VCaP (cell line): ENCODE data around the gene STMP1.

Source experiments
- H3K27ac ChIP-seq: fragments of 450-650 bp; 2 replicates; pipeline ENCODE4 v1.5.1; 2017
- TF ChIP-seq, protein P1 (sequence below): fragments of 450-650 bp; conservative IDR thresholded peaks from 2 replicates; pipeline ENCODE4 v1.5.1; 2017; ENCODE audit warnings: mild to moderate bottlenecking, moderate library complexity

STMP1 gene

DNA sequence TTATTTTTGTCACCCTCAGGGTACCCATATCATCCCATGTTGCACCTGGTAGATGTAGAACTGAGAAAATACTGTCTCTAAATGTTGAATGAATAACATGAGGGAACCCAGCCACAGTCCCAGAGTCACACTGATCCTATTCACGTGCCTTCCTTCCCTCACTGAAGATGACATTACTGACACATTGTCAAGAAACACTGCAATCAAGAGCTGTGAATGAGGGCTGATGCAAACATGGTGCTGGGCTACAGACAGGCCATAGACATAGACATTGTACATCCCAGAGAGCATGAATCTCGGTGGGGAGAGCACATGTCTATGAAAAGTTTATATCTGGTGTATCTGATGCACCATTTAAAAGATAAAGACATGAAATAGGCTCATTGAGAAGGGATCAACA is 55.9 kb downstream of the STMP1 start:
- H3K27ac ChIP-seq = no peak overlapping the region
- TF ChIP-seq, protein P1, sequence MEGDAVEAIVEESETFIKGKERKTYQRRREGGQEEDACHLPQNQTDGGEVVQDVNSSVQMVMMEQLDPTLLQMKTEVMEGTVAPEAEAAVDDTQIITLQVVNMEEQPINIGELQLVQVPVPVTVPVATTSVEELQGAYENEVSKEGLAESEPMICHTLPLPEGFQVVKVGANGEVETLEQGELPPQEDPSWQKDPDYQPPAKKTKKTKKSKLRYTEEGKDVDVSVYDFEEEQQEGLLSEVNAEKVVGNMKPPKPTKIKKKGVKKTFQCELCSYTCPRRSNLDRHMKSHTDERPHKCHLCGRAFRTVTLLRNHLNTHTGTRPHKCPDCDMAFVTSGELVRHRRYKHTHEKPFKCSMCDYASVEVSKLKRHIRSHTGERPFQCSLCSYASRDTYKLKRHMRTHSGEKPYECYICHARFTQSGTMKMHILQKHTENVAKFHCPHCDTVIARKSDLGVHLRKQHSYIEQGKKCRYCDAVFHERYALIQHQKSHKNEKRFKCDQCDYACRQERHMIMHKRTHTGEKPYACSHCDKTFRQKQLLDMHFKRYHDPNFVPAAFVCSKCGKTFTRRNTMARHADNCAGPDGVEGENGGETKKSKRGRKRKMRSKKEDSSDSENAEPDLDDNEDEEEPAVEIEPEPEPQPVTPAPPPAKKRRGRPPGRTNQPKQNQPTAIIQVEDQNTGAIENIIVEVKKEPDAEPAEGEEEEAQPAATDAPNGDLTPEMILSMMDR = no peak

DNA sequence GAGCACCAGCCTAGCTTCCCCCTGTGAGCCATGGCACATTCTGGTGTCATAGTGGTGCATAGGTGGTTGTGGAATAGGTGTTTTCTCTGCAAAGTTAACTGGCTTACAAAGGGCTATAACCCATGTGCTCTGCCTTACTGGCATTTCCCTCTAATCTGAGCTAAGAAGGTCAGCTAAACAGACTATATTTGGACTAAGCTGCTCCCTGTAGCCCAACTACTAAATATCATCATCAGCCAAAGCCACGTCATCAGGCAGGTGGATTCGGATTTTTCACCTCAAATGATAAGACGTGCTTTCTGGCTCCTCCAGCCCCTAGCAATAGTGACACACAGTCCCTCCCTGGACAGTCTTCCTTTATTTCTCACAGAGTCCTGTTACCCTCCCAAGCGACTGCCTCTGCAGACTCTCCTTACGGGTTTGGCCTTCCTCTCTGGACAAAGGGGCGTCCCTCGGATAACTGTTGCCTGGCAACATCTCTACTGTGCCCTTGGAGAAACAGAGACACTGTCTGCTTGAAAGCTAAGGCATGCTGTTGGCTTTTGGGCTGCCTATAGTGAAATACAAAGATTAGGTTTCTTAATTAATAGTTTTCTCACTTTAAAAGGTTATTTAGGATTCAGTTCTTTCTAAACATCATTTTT is 56.6 kb downstream of the STMP1 start:
- H3K27ac ChIP-seq = no peak overlapping the region
- TF ChIP-seq, protein P1 = no peak

DNA sequence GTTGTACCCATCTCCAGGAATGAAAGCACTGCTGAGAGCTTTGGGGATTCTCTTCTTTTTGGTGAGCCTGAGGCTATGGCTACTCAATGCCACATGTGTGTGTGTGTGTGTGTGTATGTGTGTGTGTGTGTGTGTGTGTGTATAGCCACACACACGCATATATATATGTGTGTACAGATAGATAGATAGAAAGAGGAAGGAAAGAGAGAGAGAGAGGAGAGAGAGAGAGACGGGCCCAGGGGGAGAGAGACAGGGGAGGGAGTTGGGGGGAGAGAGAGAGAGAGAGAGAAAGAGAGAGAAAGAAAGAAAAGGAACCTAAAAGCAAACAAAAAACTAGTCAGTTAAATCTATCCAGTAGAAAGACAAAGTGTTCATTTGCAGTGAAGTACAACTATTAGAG is 57.4 kb downstream of the STMP1 start:
- TF ChIP-seq, protein P1 = no peak
- H3K27ac ChIP-seq = no peak overlapping the region

DNA sequence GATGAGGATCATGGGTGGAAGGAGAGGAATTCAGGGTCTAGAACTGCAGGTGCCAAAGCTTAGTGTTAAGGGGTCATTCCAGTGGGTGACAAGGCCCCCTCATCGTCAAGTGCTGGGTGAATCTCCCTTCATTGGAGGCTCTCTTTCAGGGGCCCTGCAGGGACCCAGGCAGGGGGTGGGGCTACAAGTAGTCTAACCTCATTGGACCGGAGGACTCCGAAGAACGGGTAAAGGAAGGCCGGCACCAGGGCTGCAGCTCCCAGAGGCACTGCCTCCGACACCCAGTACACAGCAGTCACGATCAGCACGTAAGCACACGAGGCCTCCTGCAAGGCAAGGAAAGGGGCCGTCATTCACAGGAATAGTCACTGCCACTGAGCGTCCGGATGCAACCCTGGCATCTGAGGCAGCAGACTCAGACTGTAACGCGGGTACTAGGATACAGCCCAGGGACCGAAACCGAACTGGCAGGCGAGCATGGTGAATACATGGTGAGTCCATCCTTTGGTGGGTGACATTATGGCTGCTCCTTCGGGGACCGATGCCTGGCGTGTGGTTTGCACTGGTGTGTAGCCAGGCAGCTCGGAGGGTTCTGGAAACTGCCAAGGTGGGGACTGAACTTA is 59.0 kb downstream of the STMP1 start:
- no peak overlapping the region for H3K27ac ChIP-seq
- TF ChIP-seq, protein P1 = no peak

DNA sequence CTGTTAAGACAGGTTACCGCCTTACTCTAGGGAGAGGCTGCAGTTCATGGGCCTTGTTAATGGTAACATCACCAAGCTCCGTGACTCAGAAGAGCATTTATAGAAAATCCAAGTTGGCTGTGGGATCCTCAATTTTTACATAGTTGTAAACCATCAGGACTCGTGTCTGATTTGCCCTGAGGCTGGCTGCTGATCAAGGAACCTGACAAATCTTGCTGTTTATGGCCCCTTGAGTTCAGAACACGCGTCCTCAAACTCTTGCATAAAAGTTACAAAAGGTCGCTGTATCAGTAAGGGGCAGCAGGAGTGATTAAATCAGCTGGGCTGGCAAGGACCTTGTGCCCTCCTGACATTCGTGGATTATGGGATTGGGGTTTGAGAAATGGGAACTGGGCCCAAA is 61.1 kb downstream of the STMP1 start:
- TF ChIP-seq, protein P1 = no peak
- H3K27ac ChIP-seq = no peak overlapping the region
